Islet of Langerhans (tissue), 1 donor: ENCODE data around the gene ADPRS.

Experiments
- FAIRE-seq: peaks from one replicate; lab custom pipeline; 2011; peaks lifted over from hg19 to GRCh38; lab: Jason Lieb, UNC

Gene ADPRS

GRCh38 chr1:36133484-36133883 lies 44.8 kb downstream of the ADPRS start:
- no peak for FAIRE-seq

GRCh38 chr1:36134031-36134430 lies 45.3 kb downstream of the ADPRS start:
- no peak for FAIRE-seq

GRCh38 chr1:36134505-36135329 lies 46.0 kb downstream of the ADPRS start:
- no peak for FAIRE-seq

- no peak for FAIRE-seq
Measured at GRCh38 chr1:36135330-36135667, 46.6 kb downstream of the ADPRS start.

GRCh38 chr1:36135796-36136195 lies 47.1 kb downstream of the ADPRS start:
- FAIRE-seq, result no peak

GRCh38 chr1:36136535-36136934 lies 47.8 kb downstream of the ADPRS start:
- FAIRE-seq, result no peak

- FAIRE-seq, result no peak
Measured at GRCh38 chr1:36137226-36137625, 48.5 kb downstream of the ADPRS start.

- no peak for FAIRE-seq
Measured at GRCh38 chr1:36137776-36138175, 49.1 kb downstream of the ADPRS start.

GRCh38 chr1:36139521-36139920 lies 50.8 kb downstream of the ADPRS start:
- no peak for FAIRE-seq

GRCh38 chr1:36142121-36142520 lies 53.4 kb downstream of the ADPRS start:
- FAIRE-seq, result no peak

GRCh38 chr1:36143424-36143823 lies 54.7 kb downstream of the ADPRS start:
- FAIRE-seq, result no peak
